ENCODE data around the gene PSG3.
A peak's percentile ranks its signal among the peaks of the same experiment; 100 is the strongest.
"Not testable (repeated sequence)": the region's sequence is repeated elsewhere in the genome, so short reads cannot be mapped to it uniquely, and the experiment has no call there.

The PSG3 gene

GRCh38 chr19:42695811-42696503 lies 44.3 kb downstream of the PSG3 start:
- no peak for DNase-seq (ENCODE audit: low read depth)

DNA sequence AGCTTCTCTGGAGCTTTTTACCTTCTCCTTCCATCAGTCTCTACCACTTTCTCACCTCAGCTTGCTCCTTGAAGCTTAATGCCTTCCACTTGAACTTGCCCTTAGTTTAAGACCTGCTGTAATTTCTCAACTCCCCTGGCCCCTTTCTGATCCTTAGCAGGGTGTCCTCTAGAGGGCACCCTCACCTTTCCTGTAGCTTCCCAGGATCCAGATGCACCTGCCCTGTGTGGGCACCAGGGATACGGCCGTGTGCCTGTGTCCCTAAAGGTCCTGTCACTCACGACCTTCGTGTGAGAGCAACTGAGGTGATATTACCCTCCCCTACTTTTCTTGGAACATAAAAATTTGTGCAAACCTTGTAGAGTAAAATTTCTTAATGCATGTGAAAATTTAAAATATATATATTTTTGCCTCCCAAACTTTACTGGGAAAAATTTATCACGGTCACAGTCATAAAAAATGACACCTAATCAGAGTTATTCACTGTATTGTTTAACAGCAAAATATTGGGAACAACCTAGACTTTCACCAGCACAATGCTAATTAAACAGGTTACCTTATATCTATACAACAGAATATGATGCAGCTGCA lies 46.4 kb downstream of the PSG3 start:
- DNase-seq (ENCODE audit: low read depth): peak; percentile 16

DNA sequence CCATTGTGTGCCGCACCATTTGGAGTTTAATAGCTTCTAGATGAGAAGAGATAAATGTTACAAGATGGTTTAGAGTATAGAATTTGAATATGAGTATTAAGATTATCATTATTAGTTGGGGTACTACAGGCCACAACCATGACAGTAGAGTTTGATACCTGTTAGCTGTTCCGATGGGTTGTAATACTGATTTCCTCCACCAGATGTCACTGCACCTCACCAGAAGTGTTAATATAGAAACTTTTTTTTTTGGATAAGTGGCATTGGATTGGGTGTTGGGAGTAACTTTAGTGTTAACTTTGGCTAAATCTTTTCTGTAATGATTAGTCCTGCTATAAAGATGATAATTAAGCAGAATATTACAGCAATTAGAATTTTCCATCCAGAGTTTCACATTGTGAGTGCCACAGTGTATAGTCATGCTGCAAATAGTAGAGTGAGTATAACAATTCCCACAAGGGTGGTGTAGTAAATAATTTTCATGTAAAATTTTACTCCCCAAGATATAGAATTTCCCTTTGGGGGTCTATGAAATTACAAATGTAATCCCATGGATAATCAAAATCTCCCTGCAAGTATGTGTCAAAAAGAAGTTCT lies 56.3 kb downstream of the PSG3 start:
- peak; percentile 10 for DNase-seq (ENCODE audit: low read depth)

GRCh38 chr19:42676326-42676725 lies 64.0 kb downstream of the PSG3 start:
- not testable (repeated sequence) for DNase-seq (ENCODE audit: low read depth)

GRCh38 chr19:42674549-42674948 lies 65.7 kb downstream of the PSG3 start:
- not testable (repeated sequence) for DNase-seq (ENCODE audit: low read depth)

All from fibroblast of gingiva (primary cell).